H1 (cell line): Measurements from ENCODE around the gene AQP10. TPM values are rescaled to one million over a fixed set of nuclear protein-coding genes. Genes with fewer than 3 reads are reported as not detected.
A peak's percentile ranks its signal among the peaks of the same experiment; 100 is the strongest.

Experiments used
- ASH2L ChIP-seq: fragments of 200-600, 300-600 bp; sonication (generic); IDR thresholded peaks from one replicate; pipeline ENCODE4 v1.7.1; 2017; ENCODE audit warnings: low read length
- BCL11A ChIP-seq, 2 experiments: IDR thresholded peaks; one replicate each; pipeline ENCODE4 v1.6.1; 2011; ENCODE audit warnings: low read depth in 2 of 2, low read length in 2 of 2, mild to moderate bottlenecking in 2 of 2
- CHD2 ChIP-seq: IDR thresholded peaks from 2 replicates; pipeline ENCODE4 v1.6.1; 2012; ENCODE audit warnings: low read length, improper control_type of control experiment
- EP300 ChIP-seq, 2 experiments: IDR thresholded peaks; 1 replicate in 1 of 2; 2 replicates in 1 of 2; pipeline ENCODE4 v1.6.1; 2011 to 2012; ENCODE audit warnings: low read depth in 2 of 2, low read length in 2 of 2, mild to moderate bottlenecking in 2 of 2, borderline replicate concordance in 1 of 2, inconsistent platforms in 1 of 2, moderate library complexity in 1 of 2
- FOSL1 ChIP-seq: IDR thresholded peaks from 2 replicates; pipeline ENCODE4 v1.6.1; 2011; ENCODE audit warnings: mild to moderate bottlenecking, low read depth, low read length, moderate library complexity; ENCODE audit not compliant: insufficient read depth
- GTF2F1 ChIP-seq: IDR thresholded peaks from 2 replicates; pipeline ENCODE4 v1.6.1; 2012; ENCODE audit warnings: low read depth, low read length, improper control_type of control experiment, borderline replicate concordance
- JUN ChIP-seq: IDR thresholded peaks from 2 replicates; pipeline ENCODE4 v1.6.1; 2011; ENCODE audit warnings: low read depth, mild to moderate bottlenecking, improper control_type of control experiment, low read length
- KDM1A ChIP-seq: fragments of 200-600, 300-600 bp; sonication (generic); IDR thresholded peaks from 2 replicates; pipeline ENCODE4 v1.7.1; 2016; ENCODE audit warnings: mild to moderate bottlenecking, low read length, borderline replicate concordance
- MAFK ChIP-seq: IDR thresholded peaks from 2 replicates; pipeline ENCODE4 v1.6.1; 2012; ENCODE audit warnings: low read depth, mild to moderate bottlenecking, improper control_type of control experiment, low read length
- POLR2AphosphoS5 ChIP-seq: IDR thresholded peaks from 2 replicates; pipeline ENCODE4 v1.6.1; 2011; ENCODE audit warnings: low read depth, low read length
- POU5F1 ChIP-seq: IDR thresholded peaks from 2 replicates; pipeline ENCODE4 v1.6.1; 2011; ENCODE audit warnings: low read depth, mild to moderate bottlenecking, low read length, moderate library complexity
- RAD21 ChIP-seq, 2 experiments: IDR thresholded peaks in 1 of 2; conservative IDR thresholded peaks in 1 of 2; 2 replicates each; pipeline ENCODE4 v1.6.1; 2011; ENCODE audit warnings: low read depth in 2 of 2, low read length in 2 of 2, improper control_type of control experiment in 1 of 2, inconsistent platforms in 1 of 2, mild to moderate bottlenecking in 1 of 2, moderate library complexity in 1 of 2
- RNF2 ChIP-seq: fragments of 200-900, 300-1000 bp; sonication (generic); IDR thresholded peaks from 2 replicates; pipeline ENCODE4 v1.7.1; 2016; ENCODE audit warnings: borderline replicate concordance, low read depth, mild to moderate bottlenecking, antibody characterized with exemption, low read length; ENCODE audit not compliant: poor library complexity, severe bottlenecking; ENCODE audit errors: missing control alignments
- RXRA ChIP-seq: IDR thresholded peaks from 2 replicates; pipeline ENCODE4 v1.6.1; 2011; ENCODE audit warnings: low read depth, mild to moderate bottlenecking, low read length, moderate library complexity; ENCODE audit not compliant: insufficient read depth
- SAP30 ChIP-seq: fragments of 300-600 bp; sonication (generic); IDR thresholded peaks from 2 replicates; pipeline ENCODE4 v1.7.1; 2012; ENCODE audit warnings: low read length, moderate library complexity, mild to moderate bottlenecking, inconsistent platforms; ENCODE audit not compliant: insufficient read depth, insufficient replicate concordance
- SIRT6 ChIP-seq: IDR thresholded peaks from one replicate; pipeline ENCODE4 v1.7.1; 2012; ENCODE audit warnings: low read length, inconsistent platforms
- SIX5 ChIP-seq: IDR thresholded peaks from 2 replicates; pipeline ENCODE4 v1.6.1; 2011; ENCODE audit warnings: mild to moderate bottlenecking, low read depth, low read length
- SP1 ChIP-seq: IDR thresholded peaks from 2 replicates; pipeline ENCODE4 v1.6.1; 2011; ENCODE audit warnings: low read depth, low read length
- SP2 ChIP-seq: IDR thresholded peaks from 2 replicates; pipeline ENCODE4 v1.6.1; 2012; ENCODE audit warnings: mild to moderate bottlenecking, low read length, inconsistent platforms
- SP4 ChIP-seq: IDR thresholded peaks from 2 replicates; pipeline ENCODE4 v1.6.1; 2012; ENCODE audit warnings: low read length, inconsistent platforms
- TCF12 ChIP-seq: IDR thresholded peaks from 2 replicates; pipeline ENCODE4 v1.6.1; 2011; ENCODE audit warnings: low read depth, mild to moderate bottlenecking, low read length
- USF2 ChIP-seq: IDR thresholded peaks from 2 replicates; pipeline ENCODE4 v1.6.1; 2011; ENCODE audit warnings: low read length, improper control_type of control experiment
- YY1 ChIP-seq: IDR thresholded peaks from 2 replicates; pipeline ENCODE4 v1.6.1; 2011; ENCODE audit warnings: low read depth, mild to moderate bottlenecking, low read length
- polyA plus RNA-seq, 7 experiments: library from polyadenylated mRNA; depleted of rRNA in 3 of 7; stranded (reverse) in 5 of 7; unstranded in 2 of 7; fragments of >200 nt in 5 of 7; fragments of 200-250 nt in 2 of 7; gene quantifications; 1 replicate in 5 of 7; 2 replicates in 1 of 7; 4 replicates in 1 of 7; pipeline versions ENCODE4 v1.2.1 to v1.2.3, GENCODE V29; 2011 to 2013; ENCODE audit warnings: missing spikeins in 2 of 7, mixed read lengths in 2 of 7
- total RNA-seq: library from RNA; stranded (reverse); fragmentation: NEBNext Ultra II Directional; extraction: Animal tissue kit (Norgen Biotek cat#: 25700); gene quantifications from 2 replicates; pipeline ENCODE4 v1.2.1, GENCODE V29; 2021

Gene AQP10
- total and polyA plus RNA-seq, 2 of the 8 experiments (the other 6 are each of a cell fraction or from before 2014, with no cell fraction given), result not detected

- peak; percentile 80 to 84 for TF ChIP-seq RAD21 (IDR thresholded peaks at IDR 0.05 in 1 of 2, conservative IDR thresholded peaks at IDR 0.05 in 1 of 2; ENCODE audit: low read depth in 2 of 2, low read length in 2 of 2)
- TF ChIP-seq SIRT6, result no peak
- no peak for TF ChIP-seq SP1
- no peak for TF ChIP-seq RNF2
- TF ChIP-seq GTF2F1, result no peak
- TF ChIP-seq EP300 (IDR thresholded peaks at IDR 0.05; ENCODE audit: borderline replicate concordance in 1 of 2, low read depth in 2 of 2, low read length in 2 of 2), result no peak
- no peak for TF ChIP-seq SP2
- no peak; the same call in 1 of the 2 replicates for TF ChIP-seq POLR2AphosphoS5
- no peak for TF ChIP-seq FOSL1
- no peak for TF ChIP-seq CHD2
- TF ChIP-seq KDM1A, result no peak
- no peak for TF ChIP-seq SAP30
- TF ChIP-seq YY1, result no peak
- no peak for TF ChIP-seq SP4
- no peak for TF ChIP-seq RXRA
- TF ChIP-seq SIX5, result no peak
- no peak for TF ChIP-seq MAFK
- TF ChIP-seq POU5F1, result no peak
- TF ChIP-seq JUN, result no peak
- no peak for TF ChIP-seq USF2
- TF ChIP-seq BCL11A (IDR thresholded peaks at IDR 0.05; ENCODE audit: low read depth in 2 of 2, low read length in 2 of 2), result no peak
- peak; percentile 87 for TF ChIP-seq ASH2L
- no peak for TF ChIP-seq TCF12
Observed at GRCh38 chr1:154272217-154272998, 48.5 kb upstream of the AQP10 start, which contains the start of gene HAX1 (continued).
